HUES6 (cell line): Measurements from ENCODE around the gene AHNAK.
"Not testable (repeated sequence)": the region's sequence is repeated elsewhere in the genome, so short reads cannot be mapped to it uniquely, and the experiment has no call there.

Experiments used
- H3K27ac ChIP-seq: 2 replicates; pipeline ENCODE4 v1.7.0; 2013; ENCODE audit warnings: low read depth, mild to moderate bottlenecking, low read length, inconsistent platforms
- H3K27me3 ChIP-seq: 2 replicates; pipeline ENCODE4 v1.6.1; 2013; ENCODE audit warnings: low read length; ENCODE audit not compliant: control insufficient read depth, insufficient read depth
- H3K36me3 ChIP-seq: 2 replicates; pipeline ENCODE4 v1.6.1; 2013; ENCODE audit warnings: low read length; ENCODE audit not compliant: control insufficient read depth, insufficient read depth
- H3K4me1 ChIP-seq: 2 replicates; pipeline ENCODE4 v1.6.1; 2013; ENCODE audit warnings: low read length; ENCODE audit not compliant: control insufficient read depth, insufficient read depth
- H3K4me3 ChIP-seq: 2 replicates; pipeline ENCODE4 v1.5.1; 2013; ENCODE audit warnings: low read depth, low read length
- H3K9ac ChIP-seq: one replicate; pipeline ENCODE4 v1.6.1; 2013; ENCODE audit warnings: mild to moderate bottlenecking, low read length
- H3K9me3 ChIP-seq: 2 replicates; pipeline ENCODE4 v1.6.1; 2013; ENCODE audit warnings: low read depth, low read length; ENCODE audit not compliant: control insufficient read depth, insufficient read depth

AHNAK gene

GRCh38 chr11:62387381-62387780 lies 159.2 kb downstream of the AHNAK start:
- Histone ChIP-seq H3K4me3 (no peak overlapping the region), H3K27me3 (no peaks in the 10 kb centered on the region), H3K27ac (no peak overlapping the region), H3K9ac (no peak overlapping the region), H3K4me1 (peaks cover 1% of the 10 kb centered on the region; the same call in 1 of the 2 replicates), H3K36me3 (no peaks in the 10 kb centered on the region), H3K9me3 (no peaks in the 10 kb centered on the region)

DNA sequence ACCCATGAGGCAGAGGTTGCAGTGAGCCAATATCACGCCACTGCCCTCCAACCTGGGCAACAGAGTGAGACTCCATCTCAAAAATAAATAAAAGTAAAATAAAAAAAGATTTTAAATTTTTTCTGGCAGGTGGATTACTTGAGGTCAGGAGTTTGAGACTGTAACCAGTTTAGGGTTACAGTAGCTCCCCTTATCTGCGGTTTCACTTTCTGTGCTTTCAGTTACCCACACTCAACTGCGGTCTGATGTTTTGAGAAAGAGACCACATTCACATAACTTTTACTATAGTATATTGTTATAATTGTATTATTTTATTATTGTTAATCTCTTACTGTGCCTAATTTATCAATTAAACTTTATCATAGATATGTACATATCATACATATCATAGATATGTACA lies 160.5 kb downstream of the AHNAK start:
- not testable (repeated sequence) for H3K27ac ChIP-seq, H3K4me3 ChIP-seq, H3K9ac ChIP-seq

DNA sequence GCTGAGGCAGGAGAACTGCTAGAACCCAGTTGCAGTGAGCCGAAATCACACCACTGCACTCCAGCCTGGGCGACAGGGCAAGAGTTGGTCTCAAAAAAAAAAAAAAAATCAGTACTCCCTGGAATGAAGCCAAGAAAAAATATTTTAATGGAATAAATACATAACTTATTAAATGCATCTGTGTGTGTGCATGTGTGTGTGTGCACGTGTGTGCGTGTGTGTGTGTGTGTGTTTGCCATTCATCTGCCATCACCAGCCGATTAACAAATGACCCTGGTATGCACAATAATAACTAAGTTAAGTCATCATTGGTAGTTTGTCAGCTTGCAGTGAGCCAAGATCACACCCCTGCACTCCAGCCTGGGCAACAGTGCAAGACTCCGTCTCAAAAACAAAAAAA lies 162.8 kb downstream of the AHNAK start:
- Histone ChIP-seq H3K4me3 (no peak overlapping the region), H3K27me3 (no peaks in the 10 kb centered on the region), H3K9me3 (no peaks in the 10 kb centered on the region), H3K27ac (no peak overlapping the region), H3K9ac (no peak overlapping the region), H3K36me3 (no peaks in the 10 kb centered on the region), H3K4me1 (peaks cover 12% of the 10 kb centered on the region; the same call in 1 of the 2 replicates)

More for the DNA sequence above, 160.5 kb downstream of the AHNAK start:
- not testable (repeated sequence) for H3K36me3 ChIP-seq, H3K27me3 ChIP-seq, H3K4me1 ChIP-seq, H3K9me3 ChIP-seq
